ENCODE measurements around the gene VCPKMT. TPM values are rescaled to one million over a fixed set of nuclear protein-coding genes. Genes with fewer than 3 reads are reported as not detected.

The VCPKMT gene
- polyA plus RNA-seq, 1 donor: 9.7 TPM

- no peak for DNase-seq (ENCODE audit: low read depth)
Observed at GRCh38 chr14:50067723-50068495, 48.5 kb downstream of the VCPKMT start.

GRCh38 chr14:50065583-50065982 lies 50.8 kb downstream of the VCPKMT start:
- DNase-seq (ENCODE audit: low read depth): no peak

- DNase-seq (ENCODE audit: low read depth): no peak
Observed at GRCh38 chr14:50064993-50065392, 51.4 kb downstream of the VCPKMT start.

GRCh38 chr14:50063876-50064420 lies 52.4 kb downstream of the VCPKMT start:
- DNase-seq (ENCODE audit: low read depth): no peak

- no peak for DNase-seq (ENCODE audit: low read depth)
Observed at GRCh38 chr14:50062438-50063085, 53.8 kb downstream of the VCPKMT start.

GRCh38 chr14:50061664-50062437 lies 54.5 kb downstream of the VCPKMT start:
- DNase-seq (ENCODE audit: low read depth): no peak

- peak; percentile 56 for DNase-seq (ENCODE audit: low read depth)
Observed at GRCh38 chr14:50060871-50061663, 55.3 kb downstream of the VCPKMT start.

GRCh38 chr14:50059763-50060616 lies 56.4 kb downstream of the VCPKMT start:
- no peak for DNase-seq (ENCODE audit: low read depth)

Other genes starting within 250 kb of the VCPKMT start
- gene ARF6, start 223.5 kb downstream of the VCPKMT start, polyA plus RNA-seq (ENCODE audit: insufficient read length): 29.1 TPM
- 37.1 TPM for gene SOS2, start 115.0 kb upstream of the VCPKMT start, polyA plus RNA-seq (ENCODE audit: insufficient read length)
- gene L2HGDH, start 195.7 kb upstream of the VCPKMT start, polyA plus RNA-seq (ENCODE audit: insufficient read length): 6.8 TPM
- 16.8 TPM for gene DMAC2L, start 195.8 kb upstream of the VCPKMT start, polyA plus RNA-seq (ENCODE audit: insufficient read length)